ENCODE results near the gene DDIT4L. TPM values are rescaled to one million over a fixed set of nuclear protein-coding genes. Genes with fewer than 3 reads are reported as not detected.

Gene DDIT4L
- total and polyA plus RNA-seq, 2 of the 8 experiments (the other 6 are each of a cell fraction or from before 2014, with no cell fraction given): 3.5 to 6.0 TPM

DNA sequence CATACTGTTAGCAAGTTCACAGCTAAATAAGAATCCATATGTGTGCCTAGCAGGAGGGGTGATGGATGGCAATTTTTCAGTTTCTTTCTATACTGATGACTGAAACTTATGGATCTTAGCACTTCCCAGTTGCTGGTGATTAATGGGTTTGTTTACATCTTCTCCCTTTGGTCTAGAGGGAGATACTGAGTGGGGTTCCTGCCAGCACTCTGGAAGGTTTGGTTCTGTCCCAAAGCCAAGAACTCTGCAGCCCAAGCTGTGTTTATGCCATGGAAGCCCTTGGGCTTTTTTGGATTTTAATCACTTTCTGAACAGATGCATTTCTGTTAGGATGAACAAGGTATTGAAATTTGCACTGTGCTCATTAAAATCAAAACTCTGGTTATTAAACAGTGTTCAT is 43.5 kb downstream of the DDIT4L start:
- Histone ChIP-seq H3K18ac (ENCODE audit: extremely low read depth, low read length) (no peak overlapping the region), H2BK120ac (replicated peaks; ENCODE audit: low read depth, low read length) (no peak overlapping the region), H3K79me1 (ENCODE audit: low read depth, low read length) (no peaks in the 10 kb centered on the region), H2BK15ac (ENCODE audit: low read length) (no peak overlapping the region), H4K5ac (ENCODE audit: insufficient read length, low read depth, low read length) (no peak overlapping the region), H3K4me3 (ENCODE audit: extremely low read depth in 1 of 4, insufficient read depth in 2 of 4, low read depth in 3 of 4, low read length in 4 of 4) (no peak overlapping the region), H3K56ac (replicated peaks; ENCODE audit: insufficient read length, low read depth, low read length) (no peak overlapping the region), H2BK20ac (ENCODE audit: low read length) (no peak overlapping the region), H3K9me3 (ENCODE audit: insufficient read depth in 2 of 2, low read depth in 1 of 2, low read length in 1 of 2) (no peaks in the 10 kb centered on the region), H4K20me1 (replicated peaks in 1 of 2; ENCODE audit: control insufficient read depth in 1 of 2, insufficient read depth in 2 of 2, low read length in 2 of 2) (no peaks in the 10 kb centered on the region), H2AK5ac (ENCODE audit: low read depth, low read length) (no peak overlapping the region), H3K9ac (replicated peaks in 1 of 4; ENCODE audit: extremely low read depth in 1 of 4, low read depth in 3 of 4, low read length in 3 of 4) (no peak overlapping the region), H2BK12ac (ENCODE audit: low read depth, low read length) (no peak overlapping the region), H3K23me2 (ENCODE audit: low read depth, low read length) (no peaks in the 10 kb centered on the region), H4K8ac (ENCODE audit: extremely low read depth, insufficient read depth, low read length) (no peak overlapping the region), H3K27ac (ENCODE audit: low read depth, low read length) (no peak overlapping the region), H4K91ac (replicated peaks; ENCODE audit: insufficient read length, low read length) (no peak overlapping the region), H2AFZ (ENCODE audit: low read length) (no peak overlapping the region), H3K36me3 (ENCODE audit: control insufficient read depth in 2 of 4, insufficient read depth in 4 of 4, low read length in 3 of 4) (no peaks in the 10 kb centered on the region), H3K14ac (ENCODE audit: insufficient read length) (no peak overlapping the region), H3K4me1 (replicated peaks in 1 of 4; ENCODE audit: control insufficient read depth in 3 of 4, insufficient read depth in 4 of 4, low read length in 3 of 4) (no peaks in the 10 kb centered on the region), H3K4ac (replicated peaks; ENCODE audit: insufficient read length, low read depth, low read length) (no peak overlapping the region), H3K4me2 (ENCODE audit: insufficient read depth in 1 of 2, low read depth in 2 of 2, low read length in 2 of 2) (no peak overlapping the region), H3K79me2 (ENCODE audit: control insufficient read depth in 1 of 2, insufficient read depth in 2 of 2, low read length in 2 of 2) (no peaks in the 10 kb centered on the region), H2BK5ac (ENCODE audit: low read depth, low read length) (no peak overlapping the region), H3K27me3 (replicated peaks in 1 of 4; ENCODE audit: control insufficient read depth in 3 of 4, extremely low read depth in 1 of 4, insufficient read depth in 3 of 4, low read length in 3 of 4) (no peaks in the 10 kb centered on the region), H3K23ac (ENCODE audit: insufficient read length) (no peak overlapping the region)
- CTCF ChIA-PET (ENCODE audit: partially characterized antibody): interaction anchor here (1.9 kb wide), 1 partner anchor 11 kb away, joined by 5 read pairs; no protein-coding TSS in a partner anchor
- POLR2A ChIA-PET (ENCODE audit: partially characterized antibody): no interaction called here
- FAIRE-seq (no peak), DNase-seq (ENCODE audit: low read depth in 1 of 2, low spot score in 2 of 2) (no peak)
- TF ChIP-seq ZNF274 (IDR thresholded peaks at IDR 0.05; ENCODE audit: borderline replicate concordance, extremely low read depth, low read length) (no peak), RXRA (IDR thresholded peaks at IDR 0.05; ENCODE audit: insufficient read depth, low read depth, low read length) (no peak), BRCA1 (IDR thresholded peaks at IDR 0.05; ENCODE audit: low read depth, low read length) (no peak), ATF2 (IDR thresholded peaks at IDR 0.05; ENCODE audit: low read length) (no peak), BACH1 (IDR thresholded peaks at IDR 0.05; ENCODE audit: low read length) (no peak), SP4 (IDR thresholded peaks at IDR 0.05; ENCODE audit: low read length) (no peak)
- TF ChIP-seq, protein P1, sequence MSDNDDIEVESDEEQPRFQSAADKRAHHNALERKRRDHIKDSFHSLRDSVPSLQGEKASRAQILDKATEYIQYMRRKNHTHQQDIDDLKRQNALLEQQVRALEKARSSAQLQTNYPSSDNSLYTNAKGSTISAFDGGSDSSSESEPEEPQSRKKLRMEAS (IDR thresholded peaks at IDR 0.05): no peak
- TF ChIP-seq, protein P2, sequence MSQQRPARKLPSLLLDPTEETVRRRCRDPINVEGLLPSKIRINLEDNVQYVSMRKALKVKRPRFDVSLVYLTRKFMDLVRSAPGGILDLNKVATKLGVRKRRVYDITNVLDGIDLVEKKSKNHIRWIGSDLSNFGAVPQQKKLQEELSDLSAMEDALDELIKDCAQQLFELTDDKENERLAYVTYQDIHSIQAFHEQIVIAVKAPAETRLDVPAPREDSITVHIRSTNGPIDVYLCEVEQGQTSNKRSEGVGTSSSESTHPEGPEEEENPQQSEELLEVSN (IDR thresholded peaks at IDR 0.05): no peak
- TF ChIP-seq, protein P3, sequence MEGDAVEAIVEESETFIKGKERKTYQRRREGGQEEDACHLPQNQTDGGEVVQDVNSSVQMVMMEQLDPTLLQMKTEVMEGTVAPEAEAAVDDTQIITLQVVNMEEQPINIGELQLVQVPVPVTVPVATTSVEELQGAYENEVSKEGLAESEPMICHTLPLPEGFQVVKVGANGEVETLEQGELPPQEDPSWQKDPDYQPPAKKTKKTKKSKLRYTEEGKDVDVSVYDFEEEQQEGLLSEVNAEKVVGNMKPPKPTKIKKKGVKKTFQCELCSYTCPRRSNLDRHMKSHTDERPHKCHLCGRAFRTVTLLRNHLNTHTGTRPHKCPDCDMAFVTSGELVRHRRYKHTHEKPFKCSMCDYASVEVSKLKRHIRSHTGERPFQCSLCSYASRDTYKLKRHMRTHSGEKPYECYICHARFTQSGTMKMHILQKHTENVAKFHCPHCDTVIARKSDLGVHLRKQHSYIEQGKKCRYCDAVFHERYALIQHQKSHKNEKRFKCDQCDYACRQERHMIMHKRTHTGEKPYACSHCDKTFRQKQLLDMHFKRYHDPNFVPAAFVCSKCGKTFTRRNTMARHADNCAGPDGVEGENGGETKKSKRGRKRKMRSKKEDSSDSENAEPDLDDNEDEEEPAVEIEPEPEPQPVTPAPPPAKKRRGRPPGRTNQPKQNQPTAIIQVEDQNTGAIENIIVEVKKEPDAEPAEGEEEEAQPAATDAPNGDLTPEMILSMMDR (IDR thresholded peaks at IDR 0.05; ENCODE audit: control extremely low read depth in 1 of 3, insufficient read depth in 1 of 3, low read depth in 1 of 3, low read length in 3 of 3): no peak
